ENCODE results near the gene RAB14. TPM values are rescaled to one million over a fixed set of nuclear protein-coding genes. Genes with fewer than 3 reads are reported as not detected.
A peak's percentile ranks its signal among the peaks of the same experiment; 100 is the strongest.

RAB14 gene
- total RNA-seq, 2 donors from 2014 or later, result 13.5 to 21.8 TPM

DNA sequence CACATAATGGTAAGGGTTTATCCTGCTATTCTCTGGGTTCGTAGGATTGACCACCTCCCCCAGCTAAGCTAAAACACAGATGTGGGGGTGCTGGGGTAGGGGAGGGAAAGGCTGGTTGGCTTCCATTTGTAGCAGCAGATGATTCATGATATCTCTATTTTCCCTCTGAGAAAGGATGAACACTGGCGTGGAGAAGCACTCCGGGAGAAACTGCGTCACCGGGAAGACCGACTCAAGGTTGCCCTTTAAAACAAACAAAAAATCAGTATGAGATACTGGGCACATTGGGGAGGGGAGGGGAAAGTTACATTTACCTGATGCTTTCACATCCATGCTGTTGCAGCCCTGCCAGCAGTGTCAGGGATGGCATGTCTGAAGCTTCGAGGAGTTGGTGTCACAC lies 28.2 kb downstream of the RAB14 start:
- 91 to 92% methylated on average over 7 of the region's 7 CpGs for WGBS, 2 donors
- intact Hi-C loops (cut with DNase I), result no loop called here
- H3K4me3 ChIP-seq, result no peak overlapping the region
- peaks cover 3% of the 10 kb centered on the region for H3K4me1 ChIP-seq
- H3K36me3 ChIP-seq (replicated peaks in 1 of 2; ENCODE audit: insufficient read depth in 1 of 2, low read depth in 2 of 2), result peaks cover 0 to 8% of the 10 kb centered on the region in 2 donors
- no peaks in the 10 kb centered on the region for H3K9me3 ChIP-seq
- H3K27ac ChIP-seq, result no peak overlapping the region
- no peak for ATAC-seq
- no peak for DNase-seq
- no peaks in the 10 kb centered on the region for H3K27me3 ChIP-seq
- no peak for TF ChIP-seq POLR2A (IDR thresholded peaks at IDR 0.05)
- TF ChIP-seq, protein P1, sequence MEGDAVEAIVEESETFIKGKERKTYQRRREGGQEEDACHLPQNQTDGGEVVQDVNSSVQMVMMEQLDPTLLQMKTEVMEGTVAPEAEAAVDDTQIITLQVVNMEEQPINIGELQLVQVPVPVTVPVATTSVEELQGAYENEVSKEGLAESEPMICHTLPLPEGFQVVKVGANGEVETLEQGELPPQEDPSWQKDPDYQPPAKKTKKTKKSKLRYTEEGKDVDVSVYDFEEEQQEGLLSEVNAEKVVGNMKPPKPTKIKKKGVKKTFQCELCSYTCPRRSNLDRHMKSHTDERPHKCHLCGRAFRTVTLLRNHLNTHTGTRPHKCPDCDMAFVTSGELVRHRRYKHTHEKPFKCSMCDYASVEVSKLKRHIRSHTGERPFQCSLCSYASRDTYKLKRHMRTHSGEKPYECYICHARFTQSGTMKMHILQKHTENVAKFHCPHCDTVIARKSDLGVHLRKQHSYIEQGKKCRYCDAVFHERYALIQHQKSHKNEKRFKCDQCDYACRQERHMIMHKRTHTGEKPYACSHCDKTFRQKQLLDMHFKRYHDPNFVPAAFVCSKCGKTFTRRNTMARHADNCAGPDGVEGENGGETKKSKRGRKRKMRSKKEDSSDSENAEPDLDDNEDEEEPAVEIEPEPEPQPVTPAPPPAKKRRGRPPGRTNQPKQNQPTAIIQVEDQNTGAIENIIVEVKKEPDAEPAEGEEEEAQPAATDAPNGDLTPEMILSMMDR (IDR thresholded peaks at IDR 0.05), result no peak

GRCh38 chr9:121172726-121173487 lies 28.8 kb downstream of the RAB14 start:
- no peak for TF ChIP-seq POLR2A (IDR thresholded peaks at IDR 0.05)
- TF ChIP-seq, protein P1 (IDR thresholded peaks at IDR 0.05), result no peak
- WGBS, 2 donors, result 94 to 97% methylated on average over 1 of the region's 1 CpG
- H3K9me3 ChIP-seq, result no peaks in the 10 kb centered on the region
- ATAC-seq (no peak), DNase-seq (no peak)
- no peaks in the 10 kb centered on the region for H3K27me3 ChIP-seq
- H3K36me3 ChIP-seq (replicated peaks in 1 of 2; ENCODE audit: insufficient read depth in 1 of 2, low read depth in 2 of 2), result peaks cover 0 to 8% of the 10 kb centered on the region in 2 donors
- intact Hi-C loops (cut with DNase I), result no loop called here
- no peaks in the 10 kb centered on the region for H3K4me1 ChIP-seq
- no peak overlapping the region for H3K27ac ChIP-seq
- H3K4me3 ChIP-seq, result no peak overlapping the region

GRCh38 chr9:121171236-121171635 lies 30.4 kb downstream of the RAB14 start:
- ATAC-seq (no peak), DNase-seq (no peak)
- H3K9me3 ChIP-seq, result no peaks in the 10 kb centered on the region
- H3K4me1 ChIP-seq, result no peaks in the 10 kb centered on the region
- intact Hi-C loops (cut with DNase I), result no loop called here
- H3K4me3 ChIP-seq, result no peak overlapping the region
- 84 to 86% methylated on average over 5 of the region's 5 CpGs for WGBS, 2 donors
- peaks cover 0 to 8% of the 10 kb centered on the region in 2 donors for H3K36me3 ChIP-seq (replicated peaks in 1 of 2; ENCODE audit: insufficient read depth in 1 of 2, low read depth in 2 of 2)
- H3K27me3 ChIP-seq, result no peaks in the 10 kb centered on the region
- TF ChIP-seq, protein P1 (IDR thresholded peaks at IDR 0.05), result no peak
- TF ChIP-seq POLR2A (IDR thresholded peaks at IDR 0.05), result no peak
- no peak overlapping the region for H3K27ac ChIP-seq

- H3K4me1 ChIP-seq, result no peaks in the 10 kb centered on the region
- H3K9me3 ChIP-seq, result no peaks in the 10 kb centered on the region
- ATAC-seq, result peak; percentile 55
- H3K36me3 ChIP-seq (replicated peaks in 1 of 2; ENCODE audit: insufficient read depth in 1 of 2, low read depth in 2 of 2), result peaks cover 0 to 11% of the 10 kb centered on the region in 2 donors
- TF ChIP-seq, protein P1 (IDR thresholded peaks at IDR 0.05), result peak in 6 of 7 experiments; percentile 9 to 35 (median 29)
- no peak for TF ChIP-seq POLR2A (IDR thresholded peaks at IDR 0.05)
- no peak for DNase-seq
- no peak overlapping the region for H3K27ac ChIP-seq
- no peaks in the 10 kb centered on the region for H3K27me3 ChIP-seq
- WGBS, 2 donors, result 74 to 86% methylated on average over 3 of the region's 3 CpGs
- no peak overlapping the region for H3K4me3 ChIP-seq
- intact Hi-C loops (cut with DNase I), result no loop called here
These were observed 32.5 kb downstream of the RAB14 start for GRCh38 chr9:121169094-121169601.

All from body of pancreas (tissue), 4 donors.